GM23338 (cell line): ENCODE results near the gene BBOX1. TPM values are rescaled to one million over a fixed set of nuclear protein-coding genes. Genes with fewer than 3 reads are reported as not detected.
A peak's percentile ranks its signal among the peaks of the same experiment; 100 is the strongest.

Source experiments
- ATAC-seq: fragments of 200-7000 bp; cut with Tn5 transposase; 3 replicates; pipeline ENCODE4 v1.9.1; 2020
- DNase-seq: peaks from one replicate; pipeline ENCODE4 v3.0.0-alpha.2; 2015; ENCODE audit warnings: low spot score
- H2AFZ ChIP-seq: fragments of 200-600 bp; sonication (generic); 2 replicates; pipeline ENCODE4 v1.8.0; 2016; ENCODE audit warnings: antibody characterized with exemption, mild to moderate bottlenecking, moderate library complexity
- H3F3A ChIP-seq: fragments of 200-600 bp; sonication (generic); replicated peaks from 2 replicates; pipeline ENCODE4 v1.8.0; 2017; ENCODE audit warnings: antibody characterized with exemption, mixed run types, low read depth
- H3K27ac ChIP-seq: fragments of 200-600 bp; sonication (generic); 2 replicates; pipeline ENCODE4 v1.6.1; 2016; ENCODE audit warnings: low read depth
- H3K27me3 ChIP-seq: fragments of 200-600 bp; sonication (generic); 2 replicates; pipeline ENCODE4 v1.8.0; 2016; ENCODE audit warnings: mild to moderate bottlenecking, mixed run types, moderate library complexity; ENCODE audit not compliant: insufficient read depth
- H3K36me3 ChIP-seq: fragments of 200-600 bp; sonication (generic); 2 replicates; pipeline ENCODE4 v1.8.0; 2016; ENCODE audit warnings: mild to moderate bottlenecking; ENCODE audit not compliant: insufficient read depth
- H3K4me1 ChIP-seq: fragments of 200-600 bp; sonication (generic); 2 replicates; pipeline ENCODE4 v1.8.0; 2016; ENCODE audit warnings: mild to moderate bottlenecking, moderate library complexity; ENCODE audit not compliant: insufficient read depth
- H3K4me2 ChIP-seq: fragments of 200-600 bp; sonication (generic); 2 replicates; pipeline ENCODE4 v1.7.1; 2017; ENCODE audit warnings: mixed run types
- H3K4me3 ChIP-seq: fragments of 200-600 bp; sonication (generic); 2 replicates; pipeline ENCODE4 v1.6.1; 2016; ENCODE audit warnings: mixed run types
- H3K79me2 ChIP-seq: fragments of 200-600 bp; sonication (generic); replicated peaks from 2 replicates; pipeline ENCODE4 v1.8.0; 2017; ENCODE audit warnings: mild to moderate bottlenecking; ENCODE audit not compliant: insufficient read depth
- H3K9me2 ChIP-seq: fragments of 200-600 bp; sonication (generic); 2 replicates; pipeline ENCODE4 v1.8.0; 2017; ENCODE audit not compliant: insufficient read depth
- H4K20me1 ChIP-seq: fragments of 200-600 bp; sonication (generic); replicated peaks from 2 replicates; pipeline ENCODE4 v1.8.0; 2017; ENCODE audit warnings: mild to moderate bottlenecking; ENCODE audit not compliant: insufficient read depth
- H3K27ac Mint-ChIP-seq: 2 replicates; pipeline ENCODE4 v1.8.0; 2020; ENCODE audit warnings: inconsistent platforms, mild to moderate bottlenecking, moderate library complexity, mixed read lengths
- H3K27me3 Mint-ChIP-seq: 3 replicates; pipeline ENCODE4 v1.8.0; 2022; ENCODE audit warnings: low read depth, mild to moderate bottlenecking, moderate library complexity, mixed read lengths, inconsistent platforms; ENCODE audit not compliant: insufficient read depth, poor library complexity
- H3K36me3 Mint-ChIP-seq: 3 replicates; pipeline ENCODE4 v1.8.0; 2021; ENCODE audit warnings: low read depth, mild to moderate bottlenecking, inconsistent platforms, moderate library complexity, mixed read lengths
- H3K4me1 Mint-ChIP-seq: 3 replicates; pipeline ENCODE4 v1.8.0; 2020; ENCODE audit warnings: mild to moderate bottlenecking, inconsistent platforms, mixed read lengths
- H3K4me3 Mint-ChIP-seq: 3 replicates; pipeline ENCODE4 v1.8.0; 2021; ENCODE audit warnings: moderate library complexity, mild to moderate bottlenecking, inconsistent platforms, mixed read lengths
- H3K9me3 Mint-ChIP-seq: 3 replicates; pipeline ENCODE4 v1.8.0; 2020; ENCODE audit warnings: moderate library complexity, mild to moderate bottlenecking, inconsistent platforms, mixed read lengths
- CREB1 ChIP-seq: fragments of 250-450 bp; sonication (Bioruptor Pico); IDR thresholded peaks from 2 replicates; pipeline ENCODE4 v1.5.0; 2020; ENCODE audit warnings: low read depth, mild to moderate bottlenecking, moderate library complexity
- CTCF ChIP-seq, 2 experiments: fragments of 200-600 bp in 1 of 2; sonication (generic) in 1 of 2; conservative IDR thresholded peaks; 2 replicates each; pipeline versions ENCODE4 v1.5.1 to v1.6.1; 2016 to 2017; ENCODE audit warnings: antibody characterized with exemption in 2 of 2, low read depth in 2 of 2, mild to moderate bottlenecking in 2 of 2, moderate library complexity in 1 of 2
- ETS1 ChIP-seq: IDR thresholded peaks from 2 replicates; pipeline ENCODE4 v1.6.1; 2016; ENCODE audit warnings: antibody characterized with exemption
- EZH2 ChIP-seq: fragments of 200-600 bp; sonication (generic); IDR thresholded peaks from one replicate; pipeline ENCODE4 v1.8.0; 2017; ENCODE audit warnings: antibody characterized with exemption, mild to moderate bottlenecking, low read depth; ENCODE audit not compliant: unreplicated experiment
- EZH2phosphoT487 ChIP-seq: fragments of 200-600 bp; sonication (generic); IDR thresholded peaks from one replicate; pipeline ENCODE4 v1.8.1; 2018; ENCODE audit warnings: antibody characterized with exemption; ENCODE audit not compliant: unreplicated experiment
- JUNB ChIP-seq: IDR thresholded peaks from one replicate; pipeline ENCODE4 v1.6.1; 2016; ENCODE audit warnings: antibody characterized with exemption; ENCODE audit not compliant: unreplicated experiment
- NANOG ChIP-seq: IDR thresholded peaks from 2 replicates; pipeline ENCODE4 v1.6.1; 2016; ENCODE audit warnings: antibody characterized with exemption, borderline replicate concordance
- POLR2AphosphoS5 ChIP-seq: IDR thresholded peaks from 2 replicates; pipeline ENCODE4 v1.6.1; 2016; ENCODE audit warnings: antibody characterized with exemption, low read depth
- REST ChIP-seq: IDR thresholded peaks from one replicate; pipeline ENCODE4 v1.6.1; 2018; ENCODE audit warnings: antibody characterized with exemption; ENCODE audit not compliant: unreplicated experiment
- STAT1 ChIP-seq: IDR thresholded peaks from one replicate; pipeline ENCODE4 v1.6.1; 2016; ENCODE audit warnings: antibody characterized with exemption; ENCODE audit not compliant: unreplicated experiment
- ZNF114 ChIP-seq: fragments of 250-450 bp; sonication (Bioruptor Pico); IDR thresholded peaks from 2 replicates; pipeline ENCODE4 v1.5.0; 2020; ENCODE audit warnings: mild to moderate bottlenecking, moderate library complexity
- ZNF331 ChIP-seq: fragments of 250-450 bp; sonication (Bioruptor Pico); IDR thresholded peaks from 2 replicates; pipeline ENCODE4 v1.5.0; 2020; ENCODE audit warnings: low read depth, mild to moderate bottlenecking, moderate library complexity
- ZNF462 ChIP-seq: fragments of 250-450 bp; sonication (Bioruptor Pico); IDR thresholded peaks from 2 replicates; pipeline ENCODE4 v1.5.0; 2020; ENCODE audit warnings: mild to moderate bottlenecking, moderate library complexity
- polyA plus RNA-seq: library from polyadenylated mRNA; unstranded; fragments of >200 nt; fragmentation: Nextera tagmentation; extraction: Ambion mirVana; gene quantifications from 2 replicates; pipeline ENCODE4 v1.2.1, GENCODE V29; 2016
- total RNA-seq: library from RNA; depleted of rRNA; stranded (reverse); fragments of >200 nt; shearing (Covaris generic); gene quantifications from 2 replicates; pipeline ENCODE4 v1.2.3, GENCODE V29; 2014

Gene BBOX1
- total and polyA plus RNA-seq, 2 experiments from 2014 or later, result not detected

GRCh38 chr11:27166130-27166529, 125.5 kb downstream of the BBOX1 start:
- H3K4me3 Mint-ChIP-seq, result no peak overlapping the region
- no peaks in the 10 kb centered on the region for H3K79me2 ChIP-seq
- H3K27ac ChIP-seq, result no peak overlapping the region
- TF ChIP-seq CTCF (conservative IDR thresholded peaks at IDR 0.05; ENCODE audit: low read depth in 2 of 2) (no peak; a peak in 1 of 4 replicates), STAT1 (no peak), EZH2 (no peak), ZNF114 (CRISPR knock-in tag) (no peak), NANOG (no peak), ZNF462 (CRISPR knock-in tag) (no peak), JUNB (no peak), CREB1 (CRISPR knock-in tag) (no peak), REST (no peak), POLR2AphosphoS5 (no peak), ETS1 (no peak), ZNF331 (CRISPR knock-in tag) (no peak), EZH2phosphoT487 (no peak)
- no peaks in the 10 kb centered on the region for H3K9me2 ChIP-seq
- DNase-seq (peak; percentile 27), ATAC-seq (peak; percentile 40; the same call in 1 of the 3 replicates)
- no peaks in the 10 kb centered on the region for H3K36me3 ChIP-seq
- no peaks in the 10 kb centered on the region for H3F3A ChIP-seq
- no peaks in the 10 kb centered on the region for H4K20me1 ChIP-seq
- no peaks in the 10 kb centered on the region for H3K36me3 Mint-ChIP-seq
- no peak overlapping the region for H3K4me3 ChIP-seq
- no peaks in the 10 kb centered on the region for H3K4me1 ChIP-seq
- no peak overlapping the region for H2AFZ ChIP-seq
- H3K27me3 ChIP-seq, result no peaks in the 10 kb centered on the region
- H3K4me1 Mint-ChIP-seq, result no peaks in the 10 kb centered on the region
- H3K4me2 ChIP-seq, result no peak overlapping the region
- H3K27ac Mint-ChIP-seq, result no peak overlapping the region
- no peaks in the 10 kb centered on the region for H3K9me3 Mint-ChIP-seq
- no peaks in the 10 kb centered on the region for H3K27me3 Mint-ChIP-seq
